D721Med (cell line): ENCODE results near the gene VPS8.

Source experiments
- DNase-seq: peaks from one replicate; pipeline ENCODE4 v3.0.0; 2011; ENCODE audit warnings: low spot score; ENCODE audit not compliant: insufficient read length
- FAIRE-seq: peaks from 2 replicates; lab custom pipeline; 2011; peaks lifted over from hg19 to GRCh38; lab: Jason Lieb, UNC
- TF ChIP-seq, protein P1 (sequence below): IDR thresholded peaks from 2 replicates; pipeline ENCODE4 v1.5.1; 2012; ENCODE audit warnings: mild to moderate bottlenecking, control low read depth; ENCODE audit not compliant: insufficient read depth; ENCODE audit errors: missing control alignments

The VPS8 gene

DNA sequence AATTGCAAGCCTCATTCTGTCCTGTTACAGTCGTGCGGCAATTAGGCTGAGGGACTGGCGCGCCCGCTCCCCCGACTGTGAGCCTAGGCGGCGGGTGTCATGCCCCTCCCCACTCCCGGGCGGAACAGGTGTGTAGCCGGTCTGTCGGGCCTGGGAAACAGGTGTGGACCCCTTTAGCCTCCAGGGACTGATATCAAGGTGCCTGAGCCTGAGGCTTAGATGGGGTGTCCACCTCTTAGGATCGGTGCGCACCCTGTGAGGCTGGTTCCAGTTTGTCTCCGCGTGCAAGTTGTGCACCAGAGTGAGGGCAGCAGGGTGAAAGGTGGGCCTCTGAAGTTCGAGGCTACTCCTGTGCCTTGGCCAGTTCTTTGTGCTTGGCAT lies 686 bp downstream of the VPS8 start:
- no peak for FAIRE-seq

DNA sequence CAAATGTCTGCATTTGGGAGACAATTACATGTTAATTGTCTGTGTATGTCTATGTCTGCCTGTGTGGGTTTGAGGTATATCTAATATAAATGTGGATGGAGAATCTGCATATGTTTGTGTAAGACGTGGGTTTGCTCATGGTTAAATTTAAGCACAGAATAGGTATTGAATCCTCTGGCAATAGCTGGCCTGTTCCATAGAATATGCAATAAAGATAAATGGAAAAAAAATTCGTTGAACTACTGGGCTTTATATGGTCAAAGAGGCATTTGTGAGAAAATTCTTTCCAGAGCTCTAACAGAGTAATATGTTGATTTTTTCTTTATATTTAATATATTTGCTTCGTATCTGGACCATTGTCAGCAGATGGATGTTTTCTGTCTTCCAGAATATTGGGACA lies 1.4 kb downstream of the VPS8 start:
- TF ChIP-seq, protein P1, sequence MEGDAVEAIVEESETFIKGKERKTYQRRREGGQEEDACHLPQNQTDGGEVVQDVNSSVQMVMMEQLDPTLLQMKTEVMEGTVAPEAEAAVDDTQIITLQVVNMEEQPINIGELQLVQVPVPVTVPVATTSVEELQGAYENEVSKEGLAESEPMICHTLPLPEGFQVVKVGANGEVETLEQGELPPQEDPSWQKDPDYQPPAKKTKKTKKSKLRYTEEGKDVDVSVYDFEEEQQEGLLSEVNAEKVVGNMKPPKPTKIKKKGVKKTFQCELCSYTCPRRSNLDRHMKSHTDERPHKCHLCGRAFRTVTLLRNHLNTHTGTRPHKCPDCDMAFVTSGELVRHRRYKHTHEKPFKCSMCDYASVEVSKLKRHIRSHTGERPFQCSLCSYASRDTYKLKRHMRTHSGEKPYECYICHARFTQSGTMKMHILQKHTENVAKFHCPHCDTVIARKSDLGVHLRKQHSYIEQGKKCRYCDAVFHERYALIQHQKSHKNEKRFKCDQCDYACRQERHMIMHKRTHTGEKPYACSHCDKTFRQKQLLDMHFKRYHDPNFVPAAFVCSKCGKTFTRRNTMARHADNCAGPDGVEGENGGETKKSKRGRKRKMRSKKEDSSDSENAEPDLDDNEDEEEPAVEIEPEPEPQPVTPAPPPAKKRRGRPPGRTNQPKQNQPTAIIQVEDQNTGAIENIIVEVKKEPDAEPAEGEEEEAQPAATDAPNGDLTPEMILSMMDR = no peak
- no peak for FAIRE-seq
- no peak for DNase-seq

More for the DNA sequence above, 686 bp downstream of the VPS8 start:
- TF ChIP-seq, protein P1 = no peak
- DNase-seq = no peak

DNA sequence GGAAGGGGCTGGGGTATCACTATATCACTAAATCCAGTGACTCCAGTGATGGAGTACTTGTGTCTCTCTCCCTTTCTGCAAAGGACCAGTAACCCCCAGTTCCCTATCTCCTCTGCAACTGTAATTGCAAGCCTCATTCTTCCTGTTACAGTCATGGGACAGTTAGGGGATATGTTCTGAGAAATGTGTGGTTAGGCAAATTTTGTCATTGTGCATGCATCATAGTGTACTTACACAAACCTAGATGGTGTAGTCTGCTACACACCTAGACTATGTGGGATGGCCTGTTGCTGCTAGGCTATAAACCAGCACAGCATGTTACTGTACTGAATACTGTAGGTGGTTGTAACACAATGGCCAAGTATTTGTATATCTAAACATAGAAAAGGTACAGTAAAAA lies 2.2 kb downstream of the VPS8 start:
- no peak for FAIRE-seq
- no peak for DNase-seq
- TF ChIP-seq, protein P1 = no peak

DNA sequence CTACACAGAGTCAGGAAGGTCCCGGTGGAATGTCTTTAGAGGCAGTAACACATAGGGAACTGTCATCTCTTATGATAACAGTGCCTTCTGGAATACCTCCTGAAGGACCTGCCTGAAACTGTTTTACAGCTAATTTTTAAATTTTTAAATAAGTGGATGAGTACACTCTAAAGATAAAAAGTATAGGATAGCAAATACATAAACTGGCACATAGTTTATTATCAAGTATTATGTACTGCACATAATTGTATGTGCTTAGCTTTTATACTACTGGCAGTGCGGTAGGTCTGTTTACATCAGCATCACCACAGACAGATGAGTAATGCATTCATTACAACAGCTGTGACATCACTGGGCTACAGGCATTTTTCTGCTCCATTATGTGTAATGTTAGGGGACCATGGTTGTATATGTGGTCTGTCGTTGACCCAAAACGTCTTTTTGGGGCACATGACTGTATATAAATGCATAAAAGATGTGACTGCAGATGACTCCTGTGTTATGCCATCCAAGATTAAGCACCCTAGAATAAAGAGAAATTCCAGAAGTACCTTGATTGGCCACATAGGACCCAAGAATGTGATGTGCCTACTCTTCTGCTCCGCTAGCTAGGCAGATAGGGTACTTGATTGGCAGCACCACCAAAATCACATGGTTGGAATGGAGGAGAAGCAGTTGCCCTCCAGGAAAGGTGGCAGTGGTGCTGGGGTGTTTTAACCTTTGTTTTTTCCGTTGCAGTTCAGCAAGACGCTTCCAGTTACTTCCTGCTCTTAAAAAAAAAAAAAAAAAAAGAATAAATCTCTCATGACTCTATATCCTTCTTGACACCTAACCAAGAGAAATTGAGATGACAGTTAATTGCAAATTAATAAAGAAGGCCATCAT lies 3.3 kb downstream of the VPS8 start:
- FAIRE-seq (no peak), DNase-seq (no peak)
- TF ChIP-seq, protein P1 = no peak

DNA sequence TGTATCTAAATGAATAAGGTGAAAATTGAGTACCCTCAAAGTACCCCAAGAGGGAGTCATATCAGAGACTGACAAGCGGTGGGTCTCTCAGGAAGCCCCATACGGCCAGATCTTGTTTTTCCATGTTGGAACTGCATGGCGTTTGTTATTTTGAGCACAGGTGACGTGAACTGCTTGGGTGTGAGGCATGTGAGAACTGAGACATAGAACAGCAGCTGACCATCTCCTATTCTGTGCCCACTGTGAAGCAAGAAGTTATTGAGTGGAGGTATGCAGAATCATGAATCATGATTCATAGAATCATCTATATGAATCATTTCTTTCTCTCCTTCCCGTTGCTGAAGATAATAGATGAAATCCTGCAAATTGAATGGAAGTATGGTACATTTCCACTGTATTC lies 4.6 kb downstream of the VPS8 start:
- TF ChIP-seq, protein P1 = no peak
- FAIRE-seq (no peak), DNase-seq (no peak)

DNA sequence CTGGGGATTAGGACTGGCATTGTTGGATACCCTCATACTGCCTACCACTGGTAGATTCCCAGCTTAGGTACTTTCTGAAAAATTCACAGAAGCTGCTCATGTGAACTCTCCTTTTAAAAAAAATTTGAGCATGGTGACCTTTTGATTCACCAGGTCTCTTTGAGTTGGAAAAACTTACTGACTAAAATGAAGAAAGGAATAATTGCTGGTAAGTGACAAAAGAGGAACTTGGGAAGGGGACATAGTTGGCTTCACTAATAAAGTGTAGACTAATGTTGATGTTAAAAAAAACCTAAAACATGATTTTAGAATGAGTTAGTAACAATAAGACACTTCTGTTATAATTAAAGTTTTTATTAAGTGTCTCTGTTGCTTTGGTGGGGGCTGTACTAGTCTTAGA lies 8.6 kb downstream of the VPS8 start:
- TF ChIP-seq, protein P1 = no peak
- FAIRE-seq (no peak), DNase-seq (no peak)

DNA sequence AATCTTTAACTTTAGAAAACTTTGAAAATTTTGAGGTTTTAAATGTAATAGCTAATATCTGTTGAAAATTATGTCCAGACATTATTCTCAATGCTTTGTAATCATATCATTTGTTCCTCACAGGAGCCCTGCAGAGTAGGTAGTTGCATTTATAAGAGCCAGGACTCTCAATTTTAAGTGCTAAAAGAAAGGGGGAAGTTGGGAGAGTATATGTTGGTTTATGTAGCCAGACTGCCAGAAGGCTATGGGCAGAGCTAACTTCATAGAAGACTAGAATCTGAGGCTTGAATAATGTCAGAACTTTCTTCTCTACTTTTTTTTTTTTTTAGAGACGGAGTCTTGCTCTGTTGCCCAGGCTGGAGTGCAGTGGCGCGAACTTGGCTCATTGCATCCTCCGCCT lies 9.1 kb downstream of the VPS8 start:
- TF ChIP-seq, protein P1 = no peak
- no peak for DNase-seq

More for the DNA sequence above, 9.1 kb downstream of the VPS8 start:
- no peak for FAIRE-seq
